Endothelial cell of umbilical vein (primary cell): ENCODE data around the gene LLGL2. TPM values are rescaled to one million over a fixed set of nuclear protein-coding genes. Genes with fewer than 3 reads are reported as not detected.

Source experiments
- BruUV-seq: library from RNA; stranded (reverse); fragments of 400-500 nt; replicated peaks from 2 replicates; lab custom pipeline; 2021; lab: Mats Ljungman, UMichigan
- CTCF ChIA-PET: fragments of 300-600, 350-600 bp; sonication (Branson Sonifier 250); formaldehyde crosslinking; loops from one replicate; lab custom pipeline; 2021; ENCODE audit warnings: antibody characterized with exemption, inconsistent platforms; lab: Charles Lee
- POLR2A ChIA-PET: fragments of 300-600, 350-600 bp; sonication (Branson Sonifier 250); formaldehyde crosslinking; loops from one replicate; lab custom pipeline; 2021; ENCODE audit warnings: antibody characterized with exemption, inconsistent platforms; lab: Charles Lee
- DNase-seq: peaks from one replicate; pipeline ENCODE4 v3.0.0-alpha.2; 2011; ENCODE audit warnings: low read depth, low spot score
- FAIRE-seq: peaks from 2 replicates; lab custom pipeline; 2011; peaks lifted over from hg19 to GRCh38; lab: Jason Lieb, UNC
- H2AFZ ChIP-seq: 2 replicates; pipeline ENCODE4 v1.6.0; 2012; ENCODE audit warnings: low read depth, low read length, control low read depth, inconsistent platforms
- H3K27ac ChIP-seq: 2 replicates; pipeline ENCODE4 v1.5.1; 2011; ENCODE audit warnings: low read depth, mild to moderate bottlenecking, control low read depth, low read length, moderate library complexity; ENCODE audit not compliant: insufficient read depth
- H3K27me3 ChIP-seq, 2 experiments: 2 replicates each; pipeline versions ENCODE4 v1.6.0 to v1.6.1; 2011; ENCODE audit warnings: low read length in 2 of 2, mixed read lengths in 1 of 2; ENCODE audit not compliant: control insufficient read depth in 2 of 2, insufficient read depth in 2 of 2
- H3K36me3 ChIP-seq, 2 experiments: 2 replicates in 1 of 2; 3 replicates in 1 of 2; pipeline ENCODE4 v1.5.1; 2011; ENCODE audit warnings: low read length in 2 of 2, mild to moderate bottlenecking in 1 of 2, moderate library complexity in 1 of 2; ENCODE audit not compliant: control insufficient read depth in 2 of 2, insufficient read depth in 2 of 2; ENCODE audit errors: extremely low read depth in 1 of 2
- H3K4me1 ChIP-seq: 3 replicates; pipeline ENCODE4 v1.5.1; 2011; ENCODE audit warnings: mild to moderate bottlenecking, low read length; ENCODE audit not compliant: control insufficient read depth, insufficient read depth; ENCODE audit errors: extremely low read depth
- H3K4me2 ChIP-seq: 2 replicates; pipeline ENCODE4 v1.6.1; 2011; ENCODE audit warnings: low read length, control low read depth, mixed read lengths; ENCODE audit not compliant: insufficient read depth
- H3K4me3 ChIP-seq, 3 experiments: fragments of 200-600 bp in 1 of 3; sonication (generic), shearing (Covaris generic) in 1 of 3; replicated peaks in 1 of 3; 2 replicates each; pipeline ENCODE4 v1.5.1; 2011 to 2016; ENCODE audit warnings: control low read depth in 3 of 3, low read length in 3 of 3, mild to moderate bottlenecking in 2 of 3, inconsistent platforms in 1 of 3, low read depth in 1 of 3, moderate library complexity in 1 of 3; ENCODE audit not compliant: insufficient read depth in 1 of 3
- H3K79me2 ChIP-seq: 2 replicates; pipeline ENCODE4 v1.6.0; 2012; ENCODE audit warnings: low read length, inconsistent platforms; ENCODE audit not compliant: control insufficient read depth, insufficient read depth
- H3K9ac ChIP-seq: replicated peaks from 2 replicates; pipeline ENCODE3; 2011; ENCODE audit warnings: low read length, control low read depth; ENCODE audit not compliant: insufficient read depth; ENCODE audit errors: extremely low read depth
- H3K9me1 ChIP-seq: replicated peaks from 3 replicates; pipeline ENCODE4 v1.6.0; 2011; ENCODE audit warnings: mild to moderate bottlenecking, low read length; ENCODE audit not compliant: control insufficient read depth, insufficient read depth; ENCODE audit errors: extremely low read depth
- H3K9me3 ChIP-seq: replicated peaks from 2 replicates; pipeline ENCODE4 v1.5.1; 2012; ENCODE audit warnings: low read length, inconsistent platforms; ENCODE audit not compliant: control insufficient read depth, insufficient read depth
- H4K20me1 ChIP-seq: replicated peaks from 2 replicates; pipeline ENCODE3; 2011; ENCODE audit warnings: mild to moderate bottlenecking, low read length; ENCODE audit not compliant: control insufficient read depth, insufficient read depth; ENCODE audit errors: extremely low read depth
- CTCF ChIP-seq, 2 donors: IDR thresholded peaks; 1 replicate in 1 of 2; 2 replicates in 1 of 2; pipeline ENCODE4 v1.5.1; 2011; ENCODE audit warnings: low read length in 2 of 2, mild to moderate bottlenecking in 2 of 2, moderate library complexity in 2 of 2, control low read depth in 1 of 2, inconsistent platforms in 1 of 2, low read depth in 1 of 2; ENCODE audit not compliant: insufficient read depth in 1 of 2; ENCODE audit errors: extremely low read depth in 1 of 2
- EZH2 ChIP-seq: IDR thresholded peaks from 2 replicates; pipeline ENCODE4 v1.6.1; 2012; ENCODE audit warnings: borderline replicate concordance, low read depth, mild to moderate bottlenecking, moderate library complexity, low read length, inconsistent platforms; ENCODE audit not compliant: severe bottlenecking
- FOS ChIP-seq: IDR thresholded peaks from 2 replicates; pipeline ENCODE4 v1.6.1; 2011; ENCODE audit warnings: mild to moderate bottlenecking, low read length, moderate library complexity, borderline replicate concordance; ENCODE audit not compliant: insufficient read depth
- GATA2 ChIP-seq: IDR thresholded peaks from 2 replicates; pipeline ENCODE4 v1.7.0; 2011; ENCODE audit warnings: low read depth, mild to moderate bottlenecking, moderate library complexity, mixed read lengths, low read length; ENCODE audit not compliant: insufficient read length, insufficient read depth
- JUN ChIP-seq: IDR thresholded peaks from 2 replicates; pipeline ENCODE4 v1.6.1; 2011; ENCODE audit warnings: borderline replicate concordance, low read depth; ENCODE audit not compliant: insufficient read length, insufficient read depth
- MAX ChIP-seq: IDR thresholded peaks from 2 replicates; pipeline ENCODE4 v1.6.1; 2011; ENCODE audit not compliant: insufficient read depth, insufficient read length
- MYC ChIP-seq: IDR thresholded peaks from one replicate; pipeline ENCODE4 v1.6.1; 2011; ENCODE audit warnings: mild to moderate bottlenecking, low read depth, low read length
- POLR2A ChIP-seq: IDR thresholded peaks from 2 replicates; pipeline ENCODE4 v1.6.1; 2012; ENCODE audit warnings: low read depth, mild to moderate bottlenecking, control low read depth, low read length
- POLR2AphosphoS5 ChIP-seq: IDR thresholded peaks from 2 replicates; pipeline ENCODE4 v1.6.1; 2012; ENCODE audit warnings: low read depth, mild to moderate bottlenecking, control low read depth, low read length, moderate library complexity; ENCODE audit not compliant: insufficient read depth
- dilution Hi-C: fragments of 300-500 bp; cut with MboI; formaldehyde crosslinking; loops from one replicate; pipeline ENCODE4 v1.15.0; 2019; ENCODE audit warnings: low sequenced_read_pairs; ENCODE audit not compliant: extremely low pct_ligation_motif_present
- intact Hi-C: fragments of 100-400 bp; cut with micrococcal nuclease; formaldehyde crosslinking; loops from one replicate; pipeline ENCODE4 v1.10.0; 2022
- polyA plus RNA-seq, 4 experiments: library from polyadenylated mRNA; depleted of rRNA in 3 of 4; stranded (reverse) in 3 of 4; unstranded in 1 of 4; fragments of >200 nt; gene quantifications; 2 replicates each; pipeline versions ENCODE4 v1.2.1 to v1.2.3, GENCODE V29; 2011 to 2012; ENCODE audit warnings: missing spikeins in 1 of 4
- total RNA-seq: library from RNA; stranded (reverse); gene quantifications from 2 replicates; pipeline ENCODE4 v1.2.3, GENCODE V29; 2021

LLGL2 gene
- total and polyA plus RNA-seq, 2 donors (not counting 3 experiments of a cell fraction or from before 2014, with no cell fraction given): 5.3 to 5.4 TPM

GRCh38 chr17:75558666-75559530 lies 33.4 kb downstream of the LLGL2 start:
- H3K36me3 ChIP-seq: no peaks in the 10 kb centered on the region
- ChIA-PET POLR2A (no interaction called here), CTCF (interaction anchor here (1.3 kb wide), 1 partner anchor 29 kb away, joined by 3 read pairs; no protein-coding TSS in a partner anchor)
- FAIRE-seq (no peak), DNase-seq (no peak)
- TF ChIP-seq CTCF (IDR thresholded peaks at IDR 0.05; ENCODE audit: extremely low read depth in 1 of 2, insufficient read depth in 1 of 2, low read depth in 1 of 2, low read length in 2 of 2): no peak
- TF ChIP-seq EZH2: no peak
- no peak for TF ChIP-seq GATA2
- no peak for TF ChIP-seq MAX
- TF ChIP-seq FOS: no peak
- no peak for TF ChIP-seq JUN
- no peak for TF ChIP-seq POLR2A
- TF ChIP-seq POLR2AphosphoS5: no peak
- no peak for TF ChIP-seq MYC
- dilution Hi-C loops: no loop called here
- H3K4me1 ChIP-seq: no peaks in the 10 kb centered on the region
- no peak overlapping the region for H2AFZ ChIP-seq
- H4K20me1 ChIP-seq: no peaks in the 10 kb centered on the region
- BruUV-seq: no TSS peak
- H3K9me3 ChIP-seq: no peaks in the 10 kb centered on the region
- H3K27me3 ChIP-seq: no peaks in the 10 kb centered on the region
- no peaks in the 10 kb centered on the region for H3K79me2 ChIP-seq
- H3K4me3 ChIP-seq: no peak overlapping the region
- H3K4me2 ChIP-seq: no peak overlapping the region
- intact Hi-C loops: no loop called here
- no peak overlapping the region for H3K9ac ChIP-seq
- no peaks in the 10 kb centered on the region for H3K9me1 ChIP-seq
- no peak overlapping the region for H3K27ac ChIP-seq
